Fibroblast of peridontal ligament (primary cell): ENCODE data around the gene SPC25.

Source experiments
- DNase-seq: peaks from one replicate; pipeline ENCODE4 v3.0.0-alpha.2; 2010; ENCODE audit errors: extremely low read depth

The SPC25 gene

GRCh38 chr2:168843253-168843652, 47.0 kb downstream of the SPC25 start:
- no peak for DNase-seq

- no peak for DNase-seq
Observed at GRCh38 chr2:168841445-168841844, 48.8 kb downstream of the SPC25 start.

DNA sequence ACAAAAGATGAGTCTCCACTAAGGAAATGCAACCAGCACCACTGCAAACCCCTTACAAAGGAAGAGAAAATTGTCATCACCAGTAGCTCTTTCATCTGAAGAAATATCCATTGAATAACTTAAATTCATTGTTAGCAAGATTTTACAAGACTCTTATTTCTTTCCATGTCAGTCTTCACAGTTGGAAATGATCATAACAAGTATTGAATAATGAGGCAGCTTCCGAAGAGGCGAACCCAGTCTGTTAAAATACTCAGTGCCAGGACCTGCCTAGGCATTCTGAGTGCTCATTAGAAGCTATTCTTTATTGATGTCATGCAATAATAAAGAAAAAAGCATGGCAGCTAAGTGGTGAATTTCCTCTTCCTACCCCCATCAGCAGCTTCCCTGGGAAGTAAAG, 54.3 kb downstream of the SPC25 start:
- no peak for DNase-seq

DNA sequence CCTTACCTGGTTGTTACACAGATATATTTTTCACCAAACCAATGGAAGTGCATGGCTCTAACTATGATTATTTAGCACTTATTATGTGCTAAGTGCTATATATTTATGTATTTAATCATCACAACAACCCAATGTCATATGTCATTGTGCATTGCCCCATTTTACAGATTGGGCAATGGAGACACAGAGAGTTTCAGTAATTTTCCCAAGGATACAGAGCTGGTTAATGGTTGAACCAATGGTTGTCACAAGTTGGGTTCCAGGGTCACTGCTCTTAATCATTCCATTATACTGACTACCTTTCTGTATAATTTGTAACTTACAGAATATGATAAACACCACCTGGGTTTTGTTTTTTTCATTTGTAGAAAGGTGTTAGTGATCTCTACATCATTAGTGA, 58.6 kb downstream of the SPC25 start:
- no peak for DNase-seq

- DNase-seq = no peak
Observed at GRCh38 chr2:168830958-168831357, 59.3 kb downstream of the SPC25 start.

GRCh38 chr2:168825126-168825525, 65.1 kb downstream of the SPC25 start:
- no peak for DNase-seq

DNA sequence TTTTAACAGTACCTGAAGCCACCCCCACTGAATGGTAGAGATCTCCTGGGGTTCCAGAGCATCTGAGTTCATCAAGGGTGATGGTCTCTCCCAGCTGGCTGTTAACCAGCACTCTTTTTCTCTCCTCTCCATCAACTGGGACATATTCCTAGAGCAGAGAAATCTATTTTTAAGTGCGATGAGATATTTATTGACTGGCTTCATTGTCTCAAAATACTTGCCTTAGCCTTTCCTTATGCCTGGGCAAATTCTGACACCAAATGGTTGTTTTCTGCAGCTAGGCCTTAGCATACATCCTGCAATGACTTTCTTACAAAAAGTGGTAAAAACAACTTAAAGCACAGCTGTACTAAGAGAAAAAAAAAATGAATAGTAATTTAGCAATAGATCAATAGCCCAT, 68.2 kb downstream of the SPC25 start:
- no peak for DNase-seq

GRCh38 chr2:168821577-168821976, 68.7 kb downstream of the SPC25 start:
- no peak for DNase-seq
